H1 (cell line): Measurements from ENCODE around the gene SEC22B. TPM values are rescaled to one million over a fixed set of nuclear protein-coding genes. Genes with fewer than 3 reads are reported as not detected.
"Not testable (repeated sequence)": the region's sequence is repeated elsewhere in the genome, so short reads cannot be mapped to it uniquely, and the experiment has no call there.

Experiments used
- CTCF ChIA-PET: fragments of 300-600 bp; sonication (Branson Sonifier 250); formaldehyde crosslinking; loops from one replicate; lab custom pipeline; 2021; ENCODE audit not compliant: partially characterized antibody; lab: Charles Lee
- POLR2A ChIA-PET: fragments of 300-600 bp; sonication (Branson Sonifier 250); formaldehyde crosslinking; loops from one replicate; lab custom pipeline; 2021; ENCODE audit warnings: inconsistent platforms; ENCODE audit not compliant: partially characterized antibody; lab: Charles Lee
- DNase-seq, 2 experiments: peaks; one replicate each; pipeline versions ENCODE4 v3.0.0 to v3.0.0-alpha.2; 2010 to 2022; ENCODE audit warnings: low spot score in 2 of 2, low read depth in 1 of 2, mixed read lengths in 1 of 2
- FAIRE-seq: peaks from 2 replicates; lab custom pipeline; 2011; peaks lifted over from hg19 to GRCh38; lab: Jason Lieb, UNC
- H2AFZ ChIP-seq: 2 replicates; pipeline ENCODE4 v1.8.1; 2012; ENCODE audit warnings: low read length, inconsistent platforms
- H2AK5ac ChIP-seq: 2 replicates; pipeline ENCODE4 v1.6.1; 2013; ENCODE audit warnings: low read depth, low read length
- H2BK120ac ChIP-seq: replicated peaks from 2 replicates; pipeline ENCODE3; 2013; ENCODE audit warnings: low read depth, low read length, inconsistent platforms
- H2BK12ac ChIP-seq: 2 replicates; pipeline ENCODE4 v1.6.1; 2013; ENCODE audit warnings: low read depth, low read length
- H2BK15ac ChIP-seq: 2 replicates; pipeline ENCODE4 v1.6.1; 2013; ENCODE audit warnings: low read length
- H2BK20ac ChIP-seq: 2 replicates; pipeline ENCODE4 v1.6.1; 2013; ENCODE audit warnings: low read length
- H2BK5ac ChIP-seq: 2 replicates; pipeline ENCODE4 v1.6.1; 2013; ENCODE audit warnings: low read depth, low read length
- H3K14ac ChIP-seq: 2 replicates; pipeline ENCODE4 v1.6.1; 2013; ENCODE audit warnings: inconsistent platforms; ENCODE audit not compliant: insufficient read length
- H3K18ac ChIP-seq: 2 replicates; pipeline ENCODE4 v1.6.1; 2013; ENCODE audit warnings: low read length; ENCODE audit errors: extremely low read depth
- H3K23ac ChIP-seq: 2 replicates; pipeline ENCODE4 v1.6.1; 2013; ENCODE audit warnings: inconsistent platforms; ENCODE audit not compliant: insufficient read length
- H3K23me2 ChIP-seq: 2 replicates; pipeline ENCODE4 v1.6.1; 2013; ENCODE audit warnings: low read depth, low read length
- H3K27ac ChIP-seq: 2 replicates; pipeline ENCODE4 v1.6.1; 2011; ENCODE audit warnings: low read depth, low read length, inconsistent platforms
- H3K27me3 ChIP-seq, 4 experiments: replicated peaks in 1 of 4; 1 replicate in 1 of 4; 2 replicates in 3 of 4; pipeline versions ENCODE4 v1.6.1 to v1.8.1; 2011 to 2013; ENCODE audit warnings: low read length in 3 of 4, mild to moderate bottlenecking in 3 of 4, inconsistent platforms in 2 of 4, mixed read lengths in 2 of 4, moderate library complexity in 1 of 4; ENCODE audit not compliant: control insufficient read depth in 3 of 4, insufficient read depth in 3 of 4; ENCODE audit errors: extremely low read depth in 1 of 4
- H3K36me3 ChIP-seq, 4 experiments: 2 replicates each; pipeline versions ENCODE4 v1.6.1 to v1.8.1; 2011 to 2013; ENCODE audit warnings: mild to moderate bottlenecking in 4 of 4, low read length in 3 of 4, moderate library complexity in 2 of 4, control low read depth in 1 of 4, inconsistent platforms in 1 of 4; ENCODE audit not compliant: insufficient read depth in 4 of 4, control insufficient read depth in 2 of 4
- H3K4ac ChIP-seq: replicated peaks from 2 replicates; pipeline ENCODE3; 2013; ENCODE audit warnings: low read length, low read depth, mixed read lengths, inconsistent platforms; ENCODE audit not compliant: insufficient read length
- H3K4me1 ChIP-seq, 4 experiments: replicated peaks in 1 of 4; 1 replicate in 1 of 4; 2 replicates in 3 of 4; pipeline versions ENCODE4 v1.6.1 to v1.8.1; 2011 to 2013; ENCODE audit warnings: low read length in 3 of 4, inconsistent platforms in 2 of 4, mixed read lengths in 1 of 4; ENCODE audit not compliant: insufficient read depth in 4 of 4, control insufficient read depth in 3 of 4
- H3K4me2 ChIP-seq, 2 experiments: 2 replicates each; pipeline versions ENCODE4 v1.6.1 to v1.8.1; 2011 to 2013; ENCODE audit warnings: low read depth in 2 of 2, low read length in 2 of 2, control low read depth in 1 of 2, inconsistent platforms in 1 of 2, mild to moderate bottlenecking in 1 of 2; ENCODE audit not compliant: insufficient read depth in 1 of 2
- H3K4me3 ChIP-seq, 4 experiments: fragments of 200-600, 300-600 bp in 1 of 4; sonication (generic), shearing (Covaris generic), sonication (Bioruptor Twin) in 1 of 4; 2 replicates each; pipeline versions ENCODE4 v1.5.1 to v1.8.1; 2011 to 2016; ENCODE audit warnings: low read length in 4 of 4, low read depth in 3 of 4, control low read depth in 2 of 4, inconsistent platforms in 2 of 4, mild to moderate bottlenecking in 2 of 4, mixed read lengths in 1 of 4, moderate library complexity in 1 of 4; ENCODE audit not compliant: insufficient read depth in 2 of 4; ENCODE audit errors: extremely low read depth in 1 of 4
- H3K56ac ChIP-seq: replicated peaks from 2 replicates; pipeline ENCODE3; 2013; ENCODE audit warnings: low read depth, mild to moderate bottlenecking, mixed read lengths, low read length, inconsistent platforms; ENCODE audit not compliant: insufficient read length
- H3K79me1 ChIP-seq: 2 replicates; pipeline ENCODE4 v1.6.1; 2013; ENCODE audit warnings: low read depth, low read length, control low read depth
- H3K79me2 ChIP-seq, 2 experiments: 2 replicates each; pipeline versions ENCODE4 v1.6.1 to v1.8.1; 2012 to 2013; ENCODE audit warnings: low read length in 2 of 2, mild to moderate bottlenecking in 2 of 2, inconsistent platforms in 1 of 2; ENCODE audit not compliant: insufficient read depth in 2 of 2, control insufficient read depth in 1 of 2
- H3K9ac ChIP-seq, 4 experiments: replicated peaks in 1 of 4; 1 replicate in 1 of 4; 2 replicates in 3 of 4; pipeline versions ENCODE4 v1.6.1 to v1.8.1; 2011 to 2013; ENCODE audit warnings: low read depth in 3 of 4, low read length in 3 of 4, control low read depth in 2 of 4, mild to moderate bottlenecking in 2 of 4, moderate library complexity in 2 of 4, inconsistent platforms in 1 of 4; ENCODE audit errors: extremely low read depth in 1 of 4
- H3K9me3 ChIP-seq, 2 experiments: 2 replicates each; pipeline versions ENCODE4 v1.6.1 to v1.8.1; 2012 to 2013; ENCODE audit warnings: mild to moderate bottlenecking in 2 of 2, moderate library complexity in 2 of 2, control low read depth in 1 of 2, inconsistent platforms in 1 of 2, low read depth in 1 of 2, low read length in 1 of 2, mixed read lengths in 1 of 2; ENCODE audit not compliant: insufficient read depth in 2 of 2
- H4K20me1 ChIP-seq, 2 experiments: replicated peaks in 1 of 2; 2 replicates each; pipeline versions ENCODE3 to v1.8.1; 2011 to 2013; ENCODE audit warnings: inconsistent platforms in 2 of 2, low read length in 2 of 2, mild to moderate bottlenecking in 1 of 2; ENCODE audit not compliant: insufficient read depth in 2 of 2, control insufficient read depth in 1 of 2
- H4K5ac ChIP-seq: 2 replicates; pipeline ENCODE4 v1.6.1; 2013; ENCODE audit warnings: low read length, low read depth, mixed read lengths, inconsistent platforms; ENCODE audit not compliant: insufficient read length
- H4K8ac ChIP-seq: 2 replicates; pipeline ENCODE4 v1.8.0; 2013; ENCODE audit warnings: mild to moderate bottlenecking, moderate library complexity, low read length, inconsistent platforms; ENCODE audit not compliant: insufficient read depth; ENCODE audit errors: extremely low read depth
- H4K91ac ChIP-seq: replicated peaks from 2 replicates; pipeline ENCODE3; 2013; ENCODE audit warnings: low read length, mixed read lengths, inconsistent platforms; ENCODE audit not compliant: insufficient read length
- WGBS, 2 experiments: shearing (Covaris generic) in 1 of 2; methylation state at CpG; one replicate each; pipeline versions ENCODE4 v1.1.6 to v1.1.7; 2013 to 2015; ENCODE audit warnings: low lambda C conversion rate in 2 of 2, mixed read lengths in 2 of 2, inconsistent platforms in 1 of 2, low coverage in 1 of 2, missing lambda C conversion rate in 1 of 2; ENCODE audit not compliant: insufficient replicate concordance in 2 of 2, insufficient coverage in 1 of 2, insufficient read length in 1 of 2; ENCODE audit errors: extremely low coverage in 1 of 2, missing lambda C conversion rate in 1 of 2; 5-methylcytosine and 5-hydroxymethylcytosine counted together
- polyA plus RNA-seq, 7 experiments: library from polyadenylated mRNA; depleted of rRNA in 3 of 7; stranded (reverse) in 5 of 7; unstranded in 2 of 7; fragments of >200 nt in 5 of 7; fragments of 200-250 nt in 2 of 7; gene quantifications; 1 replicate in 5 of 7; 2 replicates in 1 of 7; 4 replicates in 1 of 7; pipeline versions ENCODE4 v1.2.1 to v1.2.3, GENCODE V29; 2011 to 2013; ENCODE audit warnings: missing spikeins in 2 of 7, mixed read lengths in 2 of 7
- total RNA-seq: library from RNA; stranded (reverse); fragmentation: NEBNext Ultra II Directional; extraction: Animal tissue kit (Norgen Biotek cat#: 25700); gene quantifications from 2 replicates; pipeline ENCODE4 v1.2.1, GENCODE V29; 2021

SEC22B gene
- total and polyA plus RNA-seq, 2 of the 8 experiments (the other 6 are each of a cell fraction or from before 2014, with no cell fraction given) = 5.6 to 11.6 TPM

DNA sequence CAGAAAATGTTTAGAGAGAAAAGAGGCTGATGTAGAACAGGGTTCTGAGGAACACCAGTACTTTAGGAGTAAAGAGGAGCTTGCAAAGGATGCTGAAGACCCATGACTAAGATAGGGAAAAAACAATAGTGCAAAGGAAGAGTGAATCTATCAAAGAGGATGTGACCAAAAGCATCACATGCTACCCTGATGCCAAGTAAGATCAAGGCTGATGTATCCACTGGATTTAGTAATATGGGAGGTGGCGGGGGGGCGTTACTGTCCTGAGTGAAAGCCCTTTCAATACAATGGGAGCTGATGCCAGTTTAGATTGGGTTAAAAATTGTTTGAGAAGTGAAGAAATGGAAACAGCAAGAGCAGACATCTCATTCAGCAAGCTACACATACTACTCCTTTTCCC, 32.2 kb downstream of the SEC22B start:
- H3K79me2 ChIP-seq, H3K79me1 ChIP-seq, H3K18ac ChIP-seq, H3K56ac ChIP-seq, H3K9ac ChIP-seq, H3K27ac ChIP-seq, FAIRE-seq, DNase-seq, POLR2A ChIA-PET, H3K4me2 ChIP-seq, H3K36me3 ChIP-seq, H3K27me3 ChIP-seq, H4K91ac ChIP-seq, H2BK20ac ChIP-seq, H2BK12ac ChIP-seq, H3K23me2 ChIP-seq, H3K23ac ChIP-seq, H3K14ac ChIP-seq, CTCF ChIA-PET, H4K20me1 ChIP-seq, H2AK5ac ChIP-seq, H3K4ac ChIP-seq, H4K8ac ChIP-seq, H2BK15ac ChIP-seq, H2BK5ac ChIP-seq, H3K4me3 ChIP-seq, H3K4me1 ChIP-seq, H2BK120ac ChIP-seq, H4K5ac ChIP-seq, H2AFZ ChIP-seq, H3K9me3 ChIP-seq: not testable (repeated sequence)
- WGBS, 2 experiments = 90% methylated on average over 2 of the region's 2 CpGs; no CpG with 5 or more reads in 1 of the 2 experiments

DNA sequence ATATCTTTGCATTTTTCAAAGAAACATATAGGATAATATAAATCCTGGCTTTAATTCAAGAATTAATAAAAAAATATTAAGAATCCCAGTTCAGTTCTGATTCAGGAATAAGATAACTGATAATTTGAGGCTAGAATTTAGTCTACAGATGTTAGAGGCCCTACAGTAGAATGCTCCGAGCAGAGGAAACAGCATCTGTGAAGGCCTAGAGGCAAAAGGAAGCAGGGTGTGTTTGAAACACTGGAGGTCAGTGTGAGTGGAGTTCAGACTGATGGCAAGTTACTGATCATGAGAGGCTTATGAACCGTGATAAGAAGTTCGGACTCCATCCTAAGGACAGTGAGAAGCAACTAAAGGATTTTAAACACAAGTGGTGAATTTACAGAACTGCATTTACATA, 33.0 kb downstream of the SEC22B start:
- H3K56ac ChIP-seq, H3K4me2 ChIP-seq, CTCF ChIA-PET, H3K27me3 ChIP-seq, H3K4me3 ChIP-seq, H3K14ac ChIP-seq, H4K91ac ChIP-seq, H2BK20ac ChIP-seq, H3K18ac ChIP-seq, H3K27ac ChIP-seq, DNase-seq, H3K79me2 ChIP-seq, H3K9ac ChIP-seq, H4K8ac ChIP-seq, H3K36me3 ChIP-seq, H2BK15ac ChIP-seq, H3K9me3 ChIP-seq, H3K23ac ChIP-seq, FAIRE-seq, H3K23me2 ChIP-seq, H4K5ac ChIP-seq, H2AK5ac ChIP-seq, H2BK12ac ChIP-seq, H3K4me1 ChIP-seq, POLR2A ChIA-PET, H2AFZ ChIP-seq, H4K20me1 ChIP-seq, H2BK5ac ChIP-seq, H3K79me1 ChIP-seq, H3K4ac ChIP-seq, H2BK120ac ChIP-seq: not testable (repeated sequence)
- 95% methylated on average over 1 of the region's 3 CpGs; no CpG with 5 or more reads in 1 of the 2 experiments for WGBS, 2 experiments
